HEK293 (cell line): ENCODE results near the gene C8G.

Experiments
- CTCF ChIP-seq: fragments of 450-650 bp; formaldehyde crosslinking; IDR thresholded peaks from 2 replicates; pipeline ENCODE4 v1.5.1; 2016; ENCODE audit warnings: missing biosample characterization, missing genetic modification characterization
- GLIS1 ChIP-seq: fragments of 450-650 bp; formaldehyde crosslinking; IDR thresholded peaks from 2 replicates; pipeline ENCODE4 v1.5.1; 2016; ENCODE audit warnings: missing biosample characterization, missing genetic modification characterization
- HOXA7 ChIP-seq: sonication (generic); formaldehyde crosslinking; IDR thresholded peaks from 2 replicates; pipeline ENCODE4 v1.8.1; 2022; ENCODE audit warnings: missing genetic modification reagents, borderline replicate concordance
- MEIS1 ChIP-seq: sonication (generic); formaldehyde crosslinking; IDR thresholded peaks from 2 replicates; pipeline ENCODE4 v1.8.1; 2022; ENCODE audit warnings: missing genetic modification reagents, mild to moderate bottlenecking, borderline replicate concordance
- PRDM10 ChIP-seq: fragments of 450-650 bp; formaldehyde crosslinking; IDR thresholded peaks from 2 replicates; pipeline ENCODE4 v1.5.1; 2016; ENCODE audit warnings: missing biosample characterization, missing genetic modification characterization
- ZBTB11 ChIP-seq: fragments of 450-650 bp; formaldehyde crosslinking; conservative IDR thresholded peaks from 2 replicates; pipeline ENCODE4 v1.5.1; 2016; ENCODE audit warnings: low read depth, missing biosample characterization, missing genetic modification characterization
- ZNF133 ChIP-seq: fragments of 450-650 bp; formaldehyde crosslinking; IDR thresholded peaks from 2 replicates; pipeline ENCODE4 v1.5.1; 2016; ENCODE audit warnings: missing biosample characterization, missing genetic modification characterization
- ZNF416 ChIP-seq: fragments of 450-650 bp; formaldehyde crosslinking; IDR thresholded peaks from 2 replicates; pipeline ENCODE4 v1.5.1; 2016; ENCODE audit warnings: missing biosample characterization, missing genetic modification characterization
- ZNF530 ChIP-seq: fragments of 450-650 bp; formaldehyde crosslinking; IDR thresholded peaks from 2 replicates; pipeline ENCODE4 v1.5.1; 2016; ENCODE audit warnings: low read depth, missing biosample characterization, missing genetic modification characterization
- TF ChIP-seq, protein P1 (sequence below): fragments of 450-650 bp; IDR thresholded peaks from 2 replicates; pipeline ENCODE4 v1.5.1; 2018; ENCODE audit warnings: missing biosample characterization, missing genetic modification characterization

GRCh38 chr9:136960212-136960937 is 15.3 kb downstream of the C8G start:
- TF ChIP-seq ZBTB11 (tag by site-specific recombination), result no peak
- TF ChIP-seq CTCF (tag by site-specific recombination), result no peak
- no peak for TF ChIP-seq HOXA7 (CRISPR knock-in tag)
- TF ChIP-seq ZNF416 (tag by site-specific recombination), result no peak
- TF ChIP-seq MEIS1 (CRISPR knock-in tag), result no peak
- no peak for TF ChIP-seq PRDM10 (tag by site-specific recombination)
- TF ChIP-seq, protein P1, sequence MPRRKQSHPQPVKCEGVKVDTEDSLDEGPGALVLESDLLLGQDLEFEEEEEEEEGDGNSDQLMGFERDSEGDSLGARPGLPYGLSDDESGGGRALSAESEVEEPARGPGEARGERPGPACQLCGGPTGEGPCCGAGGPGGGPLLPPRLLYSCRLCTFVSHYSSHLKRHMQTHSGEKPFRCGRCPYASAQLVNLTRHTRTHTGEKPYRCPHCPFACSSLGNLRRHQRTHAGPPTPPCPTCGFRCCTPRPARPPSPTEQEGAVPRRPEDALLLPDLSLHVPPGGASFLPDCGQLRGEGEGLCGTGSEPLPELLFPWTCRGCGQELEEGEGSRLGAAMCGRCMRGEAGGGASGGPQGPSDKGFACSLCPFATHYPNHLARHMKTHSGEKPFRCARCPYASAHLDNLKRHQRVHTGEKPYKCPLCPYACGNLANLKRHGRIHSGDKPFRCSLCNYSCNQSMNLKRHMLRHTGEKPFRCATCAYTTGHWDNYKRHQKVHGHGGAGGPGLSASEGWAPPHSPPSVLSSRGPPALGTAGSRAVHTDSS (tag by site-specific recombination), result no peak
- no peak for TF ChIP-seq ZNF133 (tag by site-specific recombination)
- TF ChIP-seq ZNF530, result no peak
- TF ChIP-seq GLIS1 (tag by site-specific recombination), result no peak
